Ecto neural progenitor cell (in vitro differentiated cells): ENCODE data around the gene VSTM2L.

ENCODE experiments used
- DNase-seq: peaks from one replicate; pipeline ENCODE4 v3.0.0-alpha.2; 2018; ENCODE audit warnings: low spot score

The VSTM2L gene

DNA sequence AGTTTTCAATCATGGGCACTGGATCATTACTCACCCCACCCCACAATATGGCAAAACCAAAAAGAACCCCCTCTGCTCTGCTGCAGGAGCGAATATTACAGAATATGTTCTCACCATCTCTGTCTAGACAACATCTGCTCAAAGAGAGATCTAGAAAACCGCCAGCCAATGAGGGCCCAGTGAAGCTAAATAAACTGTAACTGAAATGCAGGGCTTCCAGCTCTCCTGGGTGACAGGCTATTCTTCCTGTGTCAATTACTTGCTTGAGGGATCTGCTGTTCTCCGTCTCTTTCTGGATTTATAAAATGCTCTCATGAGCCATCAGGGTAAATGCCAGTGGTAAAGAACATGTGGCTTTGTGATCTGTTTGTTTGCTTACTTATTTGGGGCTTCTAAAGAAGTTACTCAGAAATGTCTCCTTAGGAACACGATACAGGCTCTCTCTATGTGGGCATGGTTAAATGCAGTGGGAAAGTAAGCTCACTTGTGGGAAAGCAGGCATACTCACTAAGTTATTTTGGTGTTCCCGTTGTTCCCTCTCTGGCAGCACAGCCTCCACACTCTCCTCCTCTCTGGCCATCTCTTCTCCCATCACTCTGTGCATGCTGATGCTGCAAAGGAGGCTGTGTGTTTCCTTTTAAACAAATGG is 85.5 kb downstream of the VSTM2L start:
- no peak for DNase-seq

DNA sequence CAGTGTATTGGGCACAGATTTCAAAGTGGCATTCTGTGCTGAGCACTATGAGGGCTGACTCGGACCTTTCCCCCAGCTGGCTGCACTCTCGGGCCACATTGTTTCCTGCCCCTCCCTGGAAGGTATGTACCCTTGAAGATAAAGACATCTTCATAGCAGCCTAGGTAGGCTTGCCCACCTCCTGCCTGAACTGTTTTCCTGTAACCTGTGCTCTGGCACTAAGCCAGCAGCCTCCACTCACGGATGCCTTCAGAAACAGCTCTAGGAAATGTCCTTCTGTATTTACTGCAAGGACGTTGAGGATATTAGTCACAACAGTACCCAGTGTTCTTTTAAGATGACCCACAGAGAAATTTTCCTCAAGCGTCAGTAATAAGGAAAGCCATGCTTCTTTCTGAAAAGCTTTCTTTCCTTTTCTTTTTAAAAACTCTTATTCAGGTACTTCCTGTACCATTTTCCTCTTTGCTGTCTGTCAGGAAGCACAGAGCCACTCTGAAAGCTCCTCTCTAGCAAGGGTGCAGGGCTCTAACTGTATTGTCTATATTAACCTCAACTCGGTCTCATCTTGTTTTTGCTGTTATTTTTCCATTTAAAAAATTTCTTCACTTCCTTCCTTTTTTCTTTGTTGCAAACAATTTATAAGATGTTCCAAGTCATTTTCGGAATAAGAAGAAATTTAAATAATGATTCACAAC is 86.8 kb downstream of the VSTM2L start:
- DNase-seq = no peak

DNA sequence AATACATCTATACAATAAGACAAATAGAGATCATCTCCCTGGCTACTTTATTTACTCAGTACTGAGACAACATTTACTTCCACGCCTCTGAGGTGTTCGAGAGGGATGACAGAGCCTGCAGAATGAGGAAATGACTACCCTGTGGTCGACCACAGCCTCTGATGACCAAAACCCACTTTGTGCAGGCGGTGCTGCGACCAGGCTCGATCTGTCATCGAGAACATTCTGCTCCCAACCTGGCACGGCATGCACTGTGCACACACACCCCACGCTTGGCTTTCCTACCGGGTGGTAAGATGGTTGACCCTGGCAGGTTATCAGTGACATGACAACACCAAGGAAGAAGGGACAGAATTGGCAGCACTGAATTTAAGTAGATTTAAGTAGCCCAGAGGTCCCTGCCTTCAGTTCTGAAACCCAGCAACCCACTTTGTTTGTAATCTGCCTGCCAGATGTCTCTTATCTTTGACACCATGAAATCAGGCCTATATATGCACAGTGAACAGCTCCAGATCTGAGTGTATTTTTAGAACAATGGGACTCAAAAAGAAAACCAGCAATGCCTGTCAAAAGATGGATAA is 87.7 kb downstream of the VSTM2L start:
- DNase-seq = no peak

DNA sequence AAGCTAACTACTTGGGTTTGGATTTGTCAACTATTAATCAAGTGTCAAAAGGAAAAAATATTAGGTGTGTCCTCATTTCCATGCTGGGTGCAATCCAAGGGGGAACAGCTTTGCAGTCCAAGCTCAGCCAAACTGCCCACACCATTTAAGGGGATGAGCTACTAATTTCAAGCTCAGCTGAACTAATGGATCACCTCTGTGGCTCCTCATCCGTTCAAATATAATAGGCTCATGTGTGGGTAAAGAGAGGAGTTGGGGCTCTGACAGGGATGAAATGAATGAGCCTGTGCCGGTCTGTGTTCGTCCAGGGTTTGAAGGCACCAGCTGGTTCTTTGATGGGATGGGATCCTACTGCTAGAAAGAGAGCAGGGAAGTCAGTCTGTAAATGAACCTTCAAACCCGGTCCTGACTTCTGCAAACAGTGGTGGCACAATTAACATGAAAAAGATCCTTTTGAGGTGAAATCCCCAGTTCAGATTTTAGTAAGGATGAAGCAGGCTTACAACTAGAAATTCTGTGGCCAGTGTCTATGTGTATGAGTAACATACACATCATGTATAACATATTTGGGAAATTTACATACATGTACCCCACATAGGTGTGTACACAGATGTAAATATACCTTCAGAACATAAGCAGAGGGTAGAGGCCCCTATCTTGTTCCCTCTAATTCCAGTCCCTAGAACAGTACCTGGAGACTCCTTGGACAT is 88.4 kb downstream of the VSTM2L start:
- no peak for DNase-seq

DNA sequence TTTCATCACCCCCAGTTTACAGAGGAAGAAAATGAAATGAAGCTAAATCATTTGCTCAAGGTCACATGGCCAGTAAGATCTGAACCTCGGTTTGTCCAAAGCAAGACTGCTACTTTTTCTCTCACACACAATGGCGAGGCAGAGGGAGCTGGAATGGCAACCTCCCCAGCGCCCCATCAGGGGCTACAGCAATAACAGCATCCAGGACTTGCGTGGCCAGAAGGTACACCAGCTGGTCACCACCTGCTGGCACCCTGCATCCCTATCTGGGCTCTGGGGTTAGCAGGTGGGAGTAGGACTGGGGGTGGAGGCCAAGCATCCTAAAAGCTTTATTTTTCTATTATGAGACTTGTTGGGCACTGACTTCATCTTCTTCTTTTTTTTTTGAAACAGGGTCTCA is 89.0 kb downstream of the VSTM2L start:
- DNase-seq = no peak

DNA sequence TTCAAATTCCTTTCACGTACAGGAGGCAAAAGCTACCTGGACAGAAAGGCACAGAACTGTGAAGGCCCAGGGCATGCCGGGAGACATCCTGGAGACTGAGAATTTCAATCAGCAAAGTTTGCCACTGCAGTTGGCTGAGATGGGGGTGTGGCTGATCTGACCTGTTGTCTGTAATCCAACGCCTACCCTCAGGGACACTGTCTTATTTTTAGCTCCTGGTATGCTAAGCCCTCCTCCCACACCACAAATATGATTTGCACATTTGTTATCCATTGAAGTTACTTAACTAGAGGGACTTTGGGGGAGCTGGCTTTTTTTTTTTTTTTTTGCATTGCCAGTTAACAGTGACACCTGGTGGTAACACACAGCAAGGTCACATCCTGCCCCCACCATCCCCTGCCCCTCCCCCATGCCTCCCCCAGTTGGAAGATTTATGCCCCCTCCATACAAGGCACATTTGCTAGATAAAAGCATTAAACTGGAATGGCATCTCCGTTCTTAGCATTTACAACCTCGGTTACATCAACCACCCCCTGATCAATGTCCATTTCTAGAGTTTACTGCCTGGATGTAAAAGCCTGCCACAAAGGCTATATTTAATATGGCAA is 90.0 kb downstream of the VSTM2L start:
- no peak for DNase-seq

DNA sequence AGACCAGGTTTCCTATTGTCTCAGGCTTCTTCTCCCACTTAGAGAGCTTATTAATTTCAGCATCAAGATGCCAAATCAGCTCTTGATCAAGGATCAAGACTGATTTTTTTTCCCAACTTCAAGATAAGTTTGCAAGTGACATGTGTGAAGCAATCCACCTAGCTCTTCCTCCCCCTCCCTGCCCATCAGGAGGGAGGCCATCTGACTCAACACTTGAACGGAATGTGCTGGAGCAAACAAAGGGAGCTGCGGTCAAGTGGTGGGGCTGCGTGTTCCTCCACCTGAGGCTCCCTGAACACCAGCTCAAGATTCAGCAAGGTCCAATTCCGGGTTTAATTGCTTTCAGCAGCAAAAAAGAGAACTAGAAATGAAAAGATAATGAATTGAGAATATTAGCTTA is 91.6 kb downstream of the VSTM2L start:
- DNase-seq = no peak
